Measurements from ENCODE around the gene CTCF.

The CTCF gene

GRCh38 chr16:67637625-67638024 lies 75.3 kb downstream of the CTCF start:
- H3K27me3 ChIP-seq, result no peaks in the 10 kb centered on the region
- H3K4me1 ChIP-seq (ENCODE audit: control insufficient read depth in 1 of 2, insufficient read depth in 1 of 2, low read depth in 1 of 2, low read length in 1 of 2), result no peaks in the 10 kb centered on the region
- no peak overlapping the region for H3K27ac ChIP-seq
- no peaks in the 10 kb centered on the region for H3K9me3 ChIP-seq
- H3K4me3 ChIP-seq (ENCODE audit: low read depth in 1 of 2, low read length in 1 of 2), result no peak overlapping the region
- no peak for TF ChIP-seq CTCF (IDR thresholded peaks at IDR 0.05)
- H3K36me3 ChIP-seq, result peaks cover 70% of the 10 kb centered on the region

GRCh38 chr16:67641779-67642708 lies 79.7 kb downstream of the CTCF start:
- peaks cover 30% of the 10 kb centered on the region for H3K36me3 ChIP-seq
- no peak overlapping the region for H3K27ac ChIP-seq
- no peak for TF ChIP-seq CTCF (IDR thresholded peaks at IDR 0.05)
- peaks cover 10 to 14% of the 10 kb centered on the region in 2 experiments for H3K4me1 ChIP-seq (ENCODE audit: control insufficient read depth in 1 of 2, insufficient read depth in 1 of 2, low read depth in 1 of 2, low read length in 1 of 2)
- H3K4me3 ChIP-seq (ENCODE audit: low read depth in 1 of 2, low read length in 1 of 2), result no peak overlapping the region
- no peaks in the 10 kb centered on the region for H3K9me3 ChIP-seq
- H3K27me3 ChIP-seq, result peaks cover 24% of the 10 kb centered on the region

GRCh38 chr16:67644038-67644437 lies 81.7 kb downstream of the CTCF start:
- TF ChIP-seq CTCF (IDR thresholded peaks at IDR 0.05), result no peak
- Histone ChIP-seq H3K27me3 (peaks cover 24% of the 10 kb centered on the region), H3K4me3 (ENCODE audit: low read depth in 1 of 2, low read length in 1 of 2) (no peak overlapping the region), H3K9me3 (no peaks in the 10 kb centered on the region), H3K36me3 (peaks cover 10% of the 10 kb centered on the region), H3K4me1 (ENCODE audit: control insufficient read depth in 1 of 2, insufficient read depth in 1 of 2, low read depth in 1 of 2, low read length in 1 of 2) (peaks cover 10 to 14% of the 10 kb centered on the region in 2 experiments), H3K27ac (no peak overlapping the region)

- H3K36me3 ChIP-seq, result no peaks in the 10 kb centered on the region
- peaks cover 24% of the 10 kb centered on the region for H3K27me3 ChIP-seq
- TF ChIP-seq CTCF (IDR thresholded peaks at IDR 0.05), result no peak
- H3K9me3 ChIP-seq, result no peaks in the 10 kb centered on the region
- peak overlapping the region; percentile 52 to 68 for H3K4me3 ChIP-seq (ENCODE audit: low read depth in 1 of 2, low read length in 1 of 2)
- H3K27ac ChIP-seq, result no peak overlapping the region
- peaks cover 10 to 14% of the 10 kb centered on the region in 2 experiments for H3K4me1 ChIP-seq (ENCODE audit: control insufficient read depth in 1 of 2, insufficient read depth in 1 of 2, low read depth in 1 of 2, low read length in 1 of 2)
These were observed 83.2 kb downstream of the CTCF start for GRCh38 chr16:67645397-67646121.

- no peak overlapping the region for H3K4me3 ChIP-seq (ENCODE audit: low read depth in 1 of 2, low read length in 1 of 2)
- peaks cover 10 to 14% of the 10 kb centered on the region in 2 experiments for H3K4me1 ChIP-seq (ENCODE audit: control insufficient read depth in 1 of 2, insufficient read depth in 1 of 2, low read depth in 1 of 2, low read length in 1 of 2)
- no peak overlapping the region for H3K27ac ChIP-seq
- no peaks in the 10 kb centered on the region for H3K9me3 ChIP-seq
- peaks cover 24% of the 10 kb centered on the region for H3K27me3 ChIP-seq
- no peak for TF ChIP-seq CTCF (IDR thresholded peaks at IDR 0.05)
- no peaks in the 10 kb centered on the region for H3K36me3 ChIP-seq
These were observed 84.9 kb downstream of the CTCF start for GRCh38 chr16:67647111-67647651.

Data from neutrophil (primary cell).